OCI-LY3 (cell line): Measurements from ENCODE around the gene DERA.

Source experiments
- H2AFZ ChIP-seq: fragments of 200-600, 300-600 bp; shearing (Covaris generic); 2 replicates; pipeline ENCODE4 v1.6.0; 2014; ENCODE audit warnings: antibody characterized with exemption, low read depth, low read length
- H3K27ac ChIP-seq: fragments of 200-600, 300-600 bp; sonication (generic); 2 replicates; pipeline ENCODE4 v1.5.1; 2014; ENCODE audit warnings: mild to moderate bottlenecking, low read length, moderate library complexity, mixed read lengths
- H3K27me3 ChIP-seq: fragments of 200-600, 300-600 bp; sonication (generic); 2 replicates; pipeline ENCODE4 v1.6.1; 2014; ENCODE audit warnings: low read depth, low read length, mixed read lengths
- H3K36me3 ChIP-seq: fragments of 200-600, 300-600 bp; sonication (generic); replicated peaks from 2 replicates; pipeline ENCODE3; 2014; ENCODE audit warnings: low read depth, low read length, mixed read lengths
- H3K4me1 ChIP-seq: fragments of 300-600, 200-600 bp; sonication (generic); 2 replicates; pipeline ENCODE4 v1.6.1; 2014; ENCODE audit warnings: low read length, mixed read lengths
- H3K4me2 ChIP-seq: fragments of 200-600, 300-600 bp; sonication (generic); 2 replicates; pipeline ENCODE4 v1.6.1; 2014; ENCODE audit warnings: low read length, mixed read lengths
- H3K4me3 ChIP-seq: fragments of 300-600, 200-600 bp; sonication (generic); 2 replicates; pipeline ENCODE4 v1.5.1; 2014; ENCODE audit warnings: antibody characterized with exemption, mild to moderate bottlenecking, low read length, moderate library complexity
- H3K79me2 ChIP-seq: fragments of 300-600, 200-600 bp; shearing (Covaris generic); 2 replicates; pipeline ENCODE4 v1.6.1; 2014; ENCODE audit warnings: mild to moderate bottlenecking, low read length, mixed read lengths
- H3K9ac ChIP-seq: fragments of 300-600, 200-600 bp; shearing (Covaris generic); 2 replicates; pipeline ENCODE4 v1.6.0; 2014; ENCODE audit warnings: mild to moderate bottlenecking, low read length, moderate library complexity
- H3K9me3 ChIP-seq: fragments of 200-600, 300-600 bp; shearing (Covaris generic); 2 replicates; pipeline ENCODE4 v1.6.1; 2014; ENCODE audit warnings: low read length, mixed read lengths; ENCODE audit not compliant: insufficient read depth
- H4K20me1 ChIP-seq: fragments of 200-600, 300-600 bp; sonication (generic); 2 replicates; pipeline ENCODE4 v1.6.1; 2016; ENCODE audit warnings: low read length, mixed read lengths; ENCODE audit not compliant: insufficient read depth
- CTCF ChIP-seq: fragments of 200-600, 300-600 bp; sonication (generic); IDR thresholded peaks from 2 replicates; pipeline ENCODE4 v1.5.1; 2014; ENCODE audit warnings: antibody characterized with exemption, low read length, low read depth
- EZH2phosphoT487 ChIP-seq: fragments of 200-600 bp; shearing (Covaris generic); IDR thresholded peaks from 2 replicates; pipeline ENCODE4 v1.6.1; 2018; ENCODE audit warnings: antibody characterized with exemption, mixed run types, low read depth

DERA gene

DNA sequence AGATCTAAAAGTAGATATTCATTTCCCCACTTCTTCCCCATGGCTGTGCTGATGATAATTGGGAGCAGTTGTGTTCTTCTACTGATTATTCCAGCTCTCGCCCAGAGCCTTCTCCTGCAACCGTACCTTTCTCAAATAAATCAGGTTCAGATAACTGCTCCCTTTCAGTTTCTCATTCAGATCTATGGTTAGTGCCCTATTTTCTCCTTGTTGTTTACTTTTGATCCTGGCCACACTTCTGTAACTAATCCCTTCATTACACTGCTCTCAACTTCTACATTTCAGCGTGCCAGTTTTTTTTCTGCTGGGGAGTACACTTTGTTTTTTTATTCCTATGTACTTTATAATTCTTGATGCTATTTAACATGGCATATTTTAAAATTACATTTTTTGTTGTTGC, 31.7 kb upstream of the DERA start:
- H3K36me3 ChIP-seq = peaks cover 3% of the 10 kb centered on the region
- no peak overlapping the region for H3K4me3 ChIP-seq
- H3K9me3 ChIP-seq = no peaks in the 10 kb centered on the region
- peaks cover 15% of the 10 kb centered on the region for H3K4me1 ChIP-seq
- H3K9ac ChIP-seq = no peak overlapping the region
- TF ChIP-seq EZH2phosphoT487 = no peak
- TF ChIP-seq CTCF = no peak
- no peak overlapping the region for H3K4me2 ChIP-seq
- H3K27me3 ChIP-seq = no peaks in the 10 kb centered on the region
- no peak overlapping the region for H2AFZ ChIP-seq
- peaks cover 12% of the 10 kb centered on the region; the same call in 1 of the 2 replicates for H4K20me1 ChIP-seq
- H3K27ac ChIP-seq = no peak overlapping the region
- peaks cover 23% of the 10 kb centered on the region for H3K79me2 ChIP-seq

- Histone ChIP-seq H3K4me1 (peaks cover 15% of the 10 kb centered on the region), H3K4me2 (0 out of 2 replicates have a peak overlapping the region, but pooled peaks have one; percentile 74), H2AFZ (no peak overlapping the region), H3K79me2 (peaks cover 36% of the 10 kb centered on the region), H3K9ac (no peak overlapping the region), H3K27me3 (no peaks in the 10 kb centered on the region), H3K9me3 (no peaks in the 10 kb centered on the region), H3K36me3 (peaks cover 11% of the 10 kb centered on the region), H3K27ac (no peak overlapping the region), H3K4me3 (no peak overlapping the region), H4K20me1 (peaks cover 17% of the 10 kb centered on the region; the same call in 1 of the 2 replicates)
- no peak for TF ChIP-seq CTCF
- TF ChIP-seq EZH2phosphoT487 = no peak
Measured at GRCh38 chr12:15880721-15881120, 30.4 kb upstream of the DERA start.

DNA sequence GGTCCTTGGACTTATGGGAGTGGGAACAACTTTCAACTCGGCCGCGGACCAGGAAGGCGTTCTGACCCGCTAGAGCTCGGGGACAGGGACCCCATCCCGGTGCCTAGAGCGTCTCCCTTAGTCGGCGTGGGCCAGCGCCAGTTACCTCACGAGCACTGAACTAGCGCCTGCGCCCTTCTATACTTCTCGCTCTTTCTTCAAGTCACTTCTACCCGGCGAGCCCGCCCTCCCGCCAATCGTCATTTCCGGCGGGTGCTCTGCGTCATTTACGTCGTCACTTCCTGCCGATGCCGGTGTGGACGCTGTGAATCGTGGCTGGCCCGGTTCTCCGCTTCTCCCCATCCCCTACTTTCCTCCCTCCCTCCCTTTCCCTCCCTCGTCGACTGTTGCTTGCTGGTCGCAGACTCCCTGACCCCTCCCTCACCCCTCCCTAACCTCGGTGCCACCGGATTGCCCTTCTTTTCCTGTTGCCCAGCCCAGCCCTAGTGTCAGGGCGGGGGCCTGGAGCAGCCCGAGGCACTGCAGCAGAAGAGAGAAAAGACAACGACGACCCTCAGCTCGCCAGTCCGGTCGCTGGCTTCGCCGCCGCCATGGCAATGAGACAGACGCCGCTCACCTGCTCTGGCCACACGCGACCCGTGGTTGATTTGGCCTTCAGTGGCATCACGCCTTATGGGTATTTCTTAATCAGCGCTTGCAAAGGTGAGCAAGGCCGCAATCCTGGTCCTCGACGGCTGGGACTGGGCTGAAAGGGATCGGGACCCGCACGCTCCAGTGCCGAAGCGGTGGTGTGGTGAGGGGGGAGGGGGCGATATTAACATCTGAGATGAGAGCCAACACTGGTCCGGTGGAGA, 28.8 kb upstream of the DERA start, which contains the start of gene STRAP:
STRAP (plus strand) TSS at position 270 of the 854 bp plus-strand sequence; CDS start at position 591, 321 bp downstream.
- Histone ChIP-seq H2AFZ (peak within 1 kb of the TSS; percentile 48), H4K20me1 (peaks cover 32% of the 10 kb centered on the region; the same call in 1 of the 2 replicates), H3K27ac (peak within 1 kb of the TSS; percentile 84), H3K9ac (peak within 1 kb of the TSS; percentile 87), H3K9me3 (no peaks in the 10 kb centered on the region), H3K4me3 (peak within 1 kb of the TSS; percentile 97), H3K36me3 (peaks cover 22% of the 10 kb centered on the region), H3K79me2 (peaks cover 52% of the 10 kb centered on the region), H3K4me1 (peaks cover 10% of the 10 kb centered on the region), H3K4me2 (peak within 1 kb of the TSS; percentile 86), H3K27me3 (no peaks in the 10 kb centered on the region)
- no peak for TF ChIP-seq CTCF
- no peak for TF ChIP-seq EZH2phosphoT487

- no peak overlapping the region for H3K27ac ChIP-seq
- peaks cover 35% of the 10 kb centered on the region; the same call in 1 of the 2 replicates for H4K20me1 ChIP-seq
- peak overlapping the region; percentile 86 for H3K4me2 ChIP-seq
- H2AFZ ChIP-seq = no peak overlapping the region
- peaks cover 64% of the 10 kb centered on the region for H3K79me2 ChIP-seq
- H3K9ac ChIP-seq = peak overlapping the region; percentile 87
- peak overlapping the region; percentile 97 for H3K4me3 ChIP-seq
- TF ChIP-seq CTCF (no peak), EZH2phosphoT487 (no peak)
- H3K4me1 ChIP-seq = peaks cover 10% of the 10 kb centered on the region
- H3K36me3 ChIP-seq = peaks cover 22% of the 10 kb centered on the region
- H3K9me3 ChIP-seq = no peaks in the 10 kb centered on the region
- H3K27me3 ChIP-seq = no peaks in the 10 kb centered on the region
Measured at GRCh38 chr12:15883536-15883935, 27.6 kb upstream of the DERA start.
